Ascending aorta (tissue), 2 donors: ENCODE results near the gene NECTIN1. TPM values are rescaled to one million over a fixed set of nuclear protein-coding genes. Genes with fewer than 3 reads are reported as not detected.

ENCODE experiments used
- DNase-seq, 2 donors: peaks; one replicate each; pipeline ENCODE4 v3.0.0-alpha.2; 2019; ENCODE audit warnings: low spot score in 2 of 2
- H3K27ac ChIP-seq, 2 donors: fragments of 200-600 bp; sonication (generic); one replicate each; pipeline ENCODE4 v1.5.1; 2016 to 2017; ENCODE audit warnings: mild to moderate bottlenecking in 1 of 2
- H3K27me3 ChIP-seq: fragments of 200-600 bp; sonication (generic); one replicate; pipeline ENCODE4 v1.5.1; 2017
- H3K36me3 ChIP-seq, 2 donors: fragments of 200-600 bp; sonication (generic); one replicate each; pipeline ENCODE4 v1.5.1; 2016
- H3K4me1 ChIP-seq, 2 donors: fragments of 200-600 bp; sonication (generic); one replicate each; pipeline ENCODE4 v1.5.1; 2016 to 2017; ENCODE audit warnings: mild to moderate bottlenecking in 1 of 2
- H3K4me3 ChIP-seq, 2 donors: fragments of 200-600 bp; sonication (generic); one replicate each; pipeline ENCODE4 v1.5.1; 2016 to 2017; ENCODE audit warnings: mild to moderate bottlenecking in 1 of 2
- H3K9me3 ChIP-seq, 2 donors: fragments of 200-600 bp; sonication (generic); one replicate each; pipeline ENCODE4 v1.5.1; 2016
- intact Hi-C: fragments of 100-400 bp; cut with DNase I; formaldehyde crosslinking; loops from one replicate; pipeline ENCODE4 v1.15.1; 2023
- total RNA-seq: library from RNA; depleted of rRNA; stranded (reverse); fragments of >200 nt; gene quantifications from one replicate; pipeline ENCODE4 v1.1.0, GENCODE V29; 2016
- TF ChIP-seq, protein P1 (sequence below), 3 experiments: fragments of 200-600 bp in 2 of 3; fragments of 450-650 bp in 1 of 3; sonication (generic) in 2 of 3; IDR thresholded peaks; one replicate each; pipeline ENCODE4 v1.5.1; 2016 to 2019; ENCODE audit warnings: antibody characterized with exemption in 3 of 3, mild to moderate bottlenecking in 1 of 3, moderate library complexity in 1 of 3

The NECTIN1 gene, protein sequence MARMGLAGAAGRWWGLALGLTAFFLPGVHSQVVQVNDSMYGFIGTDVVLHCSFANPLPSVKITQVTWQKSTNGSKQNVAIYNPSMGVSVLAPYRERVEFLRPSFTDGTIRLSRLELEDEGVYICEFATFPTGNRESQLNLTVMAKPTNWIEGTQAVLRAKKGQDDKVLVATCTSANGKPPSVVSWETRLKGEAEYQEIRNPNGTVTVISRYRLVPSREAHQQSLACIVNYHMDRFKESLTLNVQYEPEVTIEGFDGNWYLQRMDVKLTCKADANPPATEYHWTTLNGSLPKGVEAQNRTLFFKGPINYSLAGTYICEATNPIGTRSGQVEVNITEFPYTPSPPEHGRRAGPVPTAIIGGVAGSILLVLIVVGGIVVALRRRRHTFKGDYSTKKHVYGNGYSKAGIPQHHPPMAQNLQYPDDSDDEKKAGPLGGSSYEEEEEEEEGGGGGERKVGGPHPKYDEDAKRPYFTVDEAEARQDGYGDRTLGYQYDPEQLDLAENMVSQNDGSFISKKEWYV
- total RNA-seq: 1.6 TPM

GRCh38 chr11:119728651-119729580, at the start of gene NECTIN1:
Gene NECTIN1 (minus strand): TSS chr11:119729200. CDS start chr11:119728553, 647 bp downstream.
- Histone ChIP-seq H3K27ac (peak within 1 kb of the TSS; percentile 83 to 89), H3K4me3 (peak within 1 kb of the TSS; percentile 59 to 94), H3K36me3 (no peaks in the 10 kb centered on the region), H3K4me1 (peaks cover 7 to 18% of the 10 kb centered on the region in 2 donors), H3K9me3 (no peaks in the 10 kb centered on the region), H3K27me3 (no peaks in the 10 kb centered on the region)
- intact Hi-C loops: loop anchor here (2.0 to 10.0 kb wide), 6 partner anchors 62 to 573 kb away; partner anchors contain the start of gene USP2
- DNase-seq: peak; percentile 36 to 93
- TF ChIP-seq, protein P1, sequence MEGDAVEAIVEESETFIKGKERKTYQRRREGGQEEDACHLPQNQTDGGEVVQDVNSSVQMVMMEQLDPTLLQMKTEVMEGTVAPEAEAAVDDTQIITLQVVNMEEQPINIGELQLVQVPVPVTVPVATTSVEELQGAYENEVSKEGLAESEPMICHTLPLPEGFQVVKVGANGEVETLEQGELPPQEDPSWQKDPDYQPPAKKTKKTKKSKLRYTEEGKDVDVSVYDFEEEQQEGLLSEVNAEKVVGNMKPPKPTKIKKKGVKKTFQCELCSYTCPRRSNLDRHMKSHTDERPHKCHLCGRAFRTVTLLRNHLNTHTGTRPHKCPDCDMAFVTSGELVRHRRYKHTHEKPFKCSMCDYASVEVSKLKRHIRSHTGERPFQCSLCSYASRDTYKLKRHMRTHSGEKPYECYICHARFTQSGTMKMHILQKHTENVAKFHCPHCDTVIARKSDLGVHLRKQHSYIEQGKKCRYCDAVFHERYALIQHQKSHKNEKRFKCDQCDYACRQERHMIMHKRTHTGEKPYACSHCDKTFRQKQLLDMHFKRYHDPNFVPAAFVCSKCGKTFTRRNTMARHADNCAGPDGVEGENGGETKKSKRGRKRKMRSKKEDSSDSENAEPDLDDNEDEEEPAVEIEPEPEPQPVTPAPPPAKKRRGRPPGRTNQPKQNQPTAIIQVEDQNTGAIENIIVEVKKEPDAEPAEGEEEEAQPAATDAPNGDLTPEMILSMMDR (IDR thresholded peaks at IDR 0.05): peak; percentile 83 to 99 (median 97)

DNA sequence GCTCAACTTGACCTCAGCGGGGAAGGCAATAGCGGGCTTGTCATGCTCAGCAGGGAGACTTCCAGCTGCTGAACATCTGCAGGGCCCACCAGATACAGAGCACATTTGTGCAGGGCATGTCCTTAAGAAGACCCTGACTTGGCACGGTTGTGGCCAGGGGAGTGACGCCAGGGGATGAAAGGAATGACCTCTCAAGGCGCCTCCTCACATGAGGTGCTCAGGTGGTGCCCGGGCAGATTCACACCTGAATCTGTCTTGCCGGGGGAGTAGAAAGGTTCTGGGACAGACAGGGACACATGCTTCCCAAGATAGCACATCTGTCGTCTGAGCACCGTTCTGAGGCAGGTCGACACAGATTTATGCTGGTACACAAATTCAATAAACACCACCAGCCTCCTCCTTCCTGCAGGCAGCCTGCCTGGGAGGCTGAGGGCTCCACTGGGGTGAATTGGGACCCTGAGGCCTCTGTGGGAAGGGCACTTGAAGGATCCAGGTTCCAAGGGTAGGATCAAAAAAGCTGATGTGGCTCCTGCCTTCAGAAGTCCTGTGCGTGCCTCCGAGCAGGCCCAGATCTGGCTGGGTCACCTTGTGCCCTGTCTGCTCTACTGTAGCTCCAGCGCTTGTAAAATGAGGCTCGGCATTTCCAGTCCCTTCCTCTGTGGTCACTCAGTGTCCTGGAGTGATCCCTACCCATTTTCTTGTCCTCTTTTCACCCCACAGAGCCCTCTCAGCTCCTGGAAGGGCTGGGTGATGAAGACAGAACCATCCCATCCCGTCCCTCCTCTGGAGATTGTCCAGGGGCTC, 49.6 kb upstream of the NECTIN1 start:
- TF ChIP-seq, protein P1 (IDR thresholded peaks at IDR 0.05): no peak
- H3K9me3 ChIP-seq: peaks cover 0 to 2% of the 10 kb centered on the region in 2 donors
- no peaks in the 10 kb centered on the region for H3K4me1 ChIP-seq
- H3K27ac ChIP-seq: no peak overlapping the region
- no peak for DNase-seq
- H3K4me3 ChIP-seq: no peak overlapping the region
- intact Hi-C loops: no loop called here
- H3K36me3 ChIP-seq: no peaks in the 10 kb centered on the region
- H3K27me3 ChIP-seq: no peaks in the 10 kb centered on the region

DNA sequence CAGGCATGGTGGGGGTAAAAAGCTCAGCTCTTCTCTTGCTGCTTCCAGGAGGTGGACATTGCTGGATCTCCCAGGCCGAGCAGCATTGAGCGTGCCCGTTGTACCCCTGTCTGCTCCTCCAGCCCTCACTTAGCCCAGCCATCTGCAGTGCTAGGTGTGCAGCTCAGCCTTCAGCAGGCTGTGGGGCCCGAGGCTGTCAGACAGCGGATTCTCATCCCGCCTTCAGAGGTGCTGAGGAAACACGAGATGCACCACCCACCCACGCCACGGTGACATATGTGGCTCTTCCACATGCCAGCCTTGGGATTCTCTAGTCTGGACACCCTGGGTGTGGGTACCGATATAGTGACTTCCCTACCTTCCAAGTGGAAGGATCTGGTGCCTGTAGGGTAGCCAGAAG, 48.9 kb upstream of the NECTIN1 start:
- intact Hi-C loops: no loop called here

GRCh38 chr11:119776651-119777050, 47.7 kb upstream of the NECTIN1 start:
- Histone ChIP-seq H3K9me3 (no peaks in the 10 kb centered on the region), H3K27ac (no peak overlapping the region), H3K4me1 (no peaks in the 10 kb centered on the region), H3K4me3 (no peak overlapping the region), H3K27me3 (no peaks in the 10 kb centered on the region), H3K36me3 (no peaks in the 10 kb centered on the region)
- no peak for DNase-seq
- TF ChIP-seq, protein P1 (IDR thresholded peaks at IDR 0.05): no peak
- intact Hi-C loops: no loop called here

More for the DNA sequence above, 48.9 kb upstream of the NECTIN1 start:
- no peaks in the 10 kb centered on the region for H3K9me3 ChIP-seq
- no peak for DNase-seq
- H3K36me3 ChIP-seq: no peaks in the 10 kb centered on the region
- H3K27ac ChIP-seq: no peak overlapping the region
- H3K27me3 ChIP-seq: no peaks in the 10 kb centered on the region
- TF ChIP-seq, protein P1 (IDR thresholded peaks at IDR 0.05): no peak
- H3K4me3 ChIP-seq: no peak overlapping the region
- no peaks in the 10 kb centered on the region for H3K4me1 ChIP-seq
